Measurements from ENCODE around the gene SLCO1B3.

DNA sequence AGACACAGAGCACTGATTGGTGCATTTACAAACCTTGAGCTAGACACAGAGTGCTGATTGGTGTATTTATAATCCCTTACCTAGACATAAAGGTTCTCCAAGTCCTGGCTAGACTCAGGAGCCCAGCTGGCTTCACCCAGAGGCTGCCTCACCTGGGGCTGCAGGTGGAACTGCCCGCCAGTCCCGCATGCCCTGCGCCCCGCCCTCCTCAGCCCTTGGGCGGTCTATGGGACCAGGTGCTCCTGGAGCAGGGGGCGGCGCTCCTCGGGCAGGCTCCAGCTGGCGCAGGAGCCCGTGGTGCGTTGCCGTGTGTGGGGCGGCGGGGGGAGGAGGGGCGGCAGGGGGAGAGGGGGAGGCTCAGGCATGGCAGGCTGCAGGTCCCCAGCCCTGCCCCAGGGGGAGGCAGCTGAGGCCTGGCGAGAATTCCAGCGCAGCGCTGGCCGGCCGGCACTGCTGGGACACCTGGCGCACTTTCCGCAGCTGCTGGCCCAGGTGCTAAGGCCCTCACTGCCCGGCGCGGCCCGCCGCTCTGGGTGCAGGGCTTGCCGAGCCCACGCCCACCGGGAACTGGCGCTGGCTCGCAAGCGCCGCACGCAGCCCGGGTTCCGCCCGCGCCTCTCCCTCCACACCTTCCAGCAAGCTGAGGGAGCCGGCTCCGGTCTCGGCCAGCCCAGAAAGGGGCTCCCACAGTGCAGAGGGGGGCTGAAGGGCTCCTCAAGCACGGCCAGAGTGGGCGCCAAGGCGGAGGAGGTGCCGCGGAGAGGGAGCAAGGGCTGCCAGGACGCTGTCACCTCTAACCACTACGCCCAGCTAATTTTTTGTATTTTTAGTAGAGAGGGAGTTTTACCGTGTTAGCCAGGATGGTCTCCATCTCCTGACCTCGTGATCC lies 3.1 kb upstream of the SLCO1B3 start:
- TF ChIP-seq, protein P1, sequence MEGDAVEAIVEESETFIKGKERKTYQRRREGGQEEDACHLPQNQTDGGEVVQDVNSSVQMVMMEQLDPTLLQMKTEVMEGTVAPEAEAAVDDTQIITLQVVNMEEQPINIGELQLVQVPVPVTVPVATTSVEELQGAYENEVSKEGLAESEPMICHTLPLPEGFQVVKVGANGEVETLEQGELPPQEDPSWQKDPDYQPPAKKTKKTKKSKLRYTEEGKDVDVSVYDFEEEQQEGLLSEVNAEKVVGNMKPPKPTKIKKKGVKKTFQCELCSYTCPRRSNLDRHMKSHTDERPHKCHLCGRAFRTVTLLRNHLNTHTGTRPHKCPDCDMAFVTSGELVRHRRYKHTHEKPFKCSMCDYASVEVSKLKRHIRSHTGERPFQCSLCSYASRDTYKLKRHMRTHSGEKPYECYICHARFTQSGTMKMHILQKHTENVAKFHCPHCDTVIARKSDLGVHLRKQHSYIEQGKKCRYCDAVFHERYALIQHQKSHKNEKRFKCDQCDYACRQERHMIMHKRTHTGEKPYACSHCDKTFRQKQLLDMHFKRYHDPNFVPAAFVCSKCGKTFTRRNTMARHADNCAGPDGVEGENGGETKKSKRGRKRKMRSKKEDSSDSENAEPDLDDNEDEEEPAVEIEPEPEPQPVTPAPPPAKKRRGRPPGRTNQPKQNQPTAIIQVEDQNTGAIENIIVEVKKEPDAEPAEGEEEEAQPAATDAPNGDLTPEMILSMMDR (conservative IDR thresholded peaks at IDR 0.05; ENCODE audit: low read depth, low read length), result no peak
- TF ChIP-seq EZH2 (IDR thresholded peaks at IDR 0.05; ENCODE audit: low read length, unreplicated experiment), result no peak

All from PC-3 (cell line).